Calu3 (cell line): ENCODE measurements around the gene ELOVL1. TPM values are rescaled to one million over a fixed set of nuclear protein-coding genes. Genes with fewer than 3 reads are reported as not detected.

Experiments
- BruUV-seq: library from RNA; stranded (reverse); fragments of 400-500 nt; replicated peaks from 2 replicates; lab custom pipeline; 2021; lab: Mats Ljungman, UMichigan
- CTCF ChIA-PET: fragments of 300-600 bp; sonication (Branson Sonifier 250); formaldehyde crosslinking; loops from one replicate; lab custom pipeline; 2022; ENCODE audit warnings: antibody characterized with exemption; lab: Charles Lee
- DNase-seq: peaks from one replicate; pipeline ENCODE4 v3.0.0; 2022
- H3K27ac Mint-ChIP-seq: one replicate; pipeline ENCODE4 v1.8.0; 2022; ENCODE audit warnings: mixed read lengths; ENCODE audit not compliant: unreplicated experiment
- H3K27me3 Mint-ChIP-seq: one replicate; pipeline ENCODE4 v1.8.0; 2022; ENCODE audit warnings: mixed read lengths; ENCODE audit not compliant: unreplicated experiment
- H3K36me3 Mint-ChIP-seq: one replicate; pipeline ENCODE4 v1.8.0; 2022; ENCODE audit warnings: mild to moderate bottlenecking, moderate library complexity, mixed read lengths; ENCODE audit not compliant: insufficient read depth, unreplicated experiment
- H3K4me1 Mint-ChIP-seq: one replicate; pipeline ENCODE4 v1.8.0; 2022; ENCODE audit warnings: mild to moderate bottlenecking, low read depth, mixed read lengths; ENCODE audit not compliant: unreplicated experiment
- H3K4me3 Mint-ChIP-seq: one replicate; pipeline ENCODE4 v1.8.0; 2022; ENCODE audit warnings: mild to moderate bottlenecking, low read depth, moderate library complexity, mixed read lengths; ENCODE audit not compliant: unreplicated experiment
- H3K9me3 Mint-ChIP-seq: one replicate; pipeline ENCODE4 v1.8.0; 2022; ENCODE audit warnings: low read depth, mixed read lengths; ENCODE audit not compliant: unreplicated experiment
- CTCF ChIP-seq: fragments of 200-600 bp; IDR thresholded peaks from one replicate; pipeline ENCODE4 v1.8.0; 2022; ENCODE audit warnings: antibody characterized with exemption; ENCODE audit not compliant: unreplicated experiment
- intact Hi-C: fragments of 100-400 bp; cut with micrococcal nuclease; formaldehyde crosslinking; loops from one replicate; pipeline ENCODE4 v1.10.0; 2022; ENCODE audit not compliant: unreplicated experiment
- total RNA-seq: library from RNA; stranded (reverse); gene quantifications from 2 replicates; pipeline ENCODE4 v1.2.3, GENCODE V29; 2022

The ELOVL1 gene
- total RNA-seq, 1 experiment from 2014 or later, result 107 TPM

- peaks cover 35% of the 10 kb centered on the region for H3K4me1 Mint-ChIP-seq
- peaks cover 15% of the 10 kb centered on the region for H3K36me3 Mint-ChIP-seq
- intact Hi-C loops, result no loop called here
- no peak overlapping the region for H3K27ac Mint-ChIP-seq
- no peak for DNase-seq
- no peaks in the 10 kb centered on the region for H3K27me3 Mint-ChIP-seq
- H3K4me3 Mint-ChIP-seq, result no peak overlapping the region
- CTCF ChIA-PET, result no interaction called here
- no peak for TF ChIP-seq CTCF
- no TSS peak for BruUV-seq
- no peaks in the 10 kb centered on the region for H3K9me3 Mint-ChIP-seq
Measured at GRCh38 chr1:43350976-43351375, 16.8 kb downstream of the ELOVL1 start.

GRCh38 chr1:43349594-43350306, 18.1 kb downstream of the ELOVL1 start:
- TSS peak; percentile 71 for BruUV-seq
- Mint-ChIP-seq H3K27me3 (no peaks in the 10 kb centered on the region), H3K27ac (peak overlapping the region; percentile 79), H3K4me1 (peaks cover 47% of the 10 kb centered on the region), H3K9me3 (no peaks in the 10 kb centered on the region), H3K4me3 (peak overlapping the region; percentile 87), H3K36me3 (peaks cover 15% of the 10 kb centered on the region)
- CTCF ChIA-PET, result no interaction called here
- intact Hi-C loops, result loop anchor here (5.0 kb wide), 1 partner anchor 52 kb away; no protein-coding TSS in a partner anchor
- no peak for TF ChIP-seq CTCF
- no peak for DNase-seq

GRCh38 chr1:43348809-43349593, 18.8 kb downstream of the ELOVL1 start:
- peak; percentile 97 for DNase-seq

More at GRCh38 chr1:43348809-43349593, 18.8 kb downstream of the ELOVL1 start:
- H3K36me3 Mint-ChIP-seq, result peaks cover 15% of the 10 kb centered on the region
- H3K4me1 Mint-ChIP-seq, result peaks cover 54% of the 10 kb centered on the region
- BruUV-seq, result no TSS peak
- peak overlapping the region; percentile 79 for H3K27ac Mint-ChIP-seq
- TF ChIP-seq CTCF, result no peak
- H3K4me3 Mint-ChIP-seq, result peak overlapping the region; percentile 87
- intact Hi-C loops, result loop anchor here (5.0 kb wide), 1 partner anchor 52 kb away; no protein-coding TSS in a partner anchor
- no peaks in the 10 kb centered on the region for H3K27me3 Mint-ChIP-seq
- H3K9me3 Mint-ChIP-seq, result no peaks in the 10 kb centered on the region
- CTCF ChIA-PET, result interaction anchor here (0.8 to 1.3 kb wide), 5 partner anchors 9 to 122 kb away, joined by 3 to 9 read pairs (median 3); partner anchors contain the start of genes C1orf210, CDC20, ELOVL1 and TMEM125
